ENCODE measurements around the gene HYCC2.

- TF ChIP-seq POLR2AphosphoS5 (IDR thresholded peaks at IDR 0.05), result no peak
- TF ChIP-seq CTCF (IDR thresholded peaks at IDR 0.05), result no peak
- no peak for TF ChIP-seq POLR2A (IDR thresholded peaks at IDR 0.05)
Measured at GRCh38 chr2:201070948-201071478, 458 bp downstream of the HYCC2 start.
